NCI-H2227 treated with DMSO at 0.1 percent for 48 hours (cell line): ENCODE data around the gene TACR1.

Source experiments
- DNase-seq: peaks from one replicate; lab custom pipeline; 2025; lab: John Stamatoyannopoulos, UW

The TACR1 gene

GRCh38 chr2:75047189-75047991, 151.9 kb downstream of the TACR1 start:
- no peak for DNase-seq

GRCh38 chr2:75045526-75046050, 153.7 kb downstream of the TACR1 start:
- DNase-seq = no peak

DNA sequence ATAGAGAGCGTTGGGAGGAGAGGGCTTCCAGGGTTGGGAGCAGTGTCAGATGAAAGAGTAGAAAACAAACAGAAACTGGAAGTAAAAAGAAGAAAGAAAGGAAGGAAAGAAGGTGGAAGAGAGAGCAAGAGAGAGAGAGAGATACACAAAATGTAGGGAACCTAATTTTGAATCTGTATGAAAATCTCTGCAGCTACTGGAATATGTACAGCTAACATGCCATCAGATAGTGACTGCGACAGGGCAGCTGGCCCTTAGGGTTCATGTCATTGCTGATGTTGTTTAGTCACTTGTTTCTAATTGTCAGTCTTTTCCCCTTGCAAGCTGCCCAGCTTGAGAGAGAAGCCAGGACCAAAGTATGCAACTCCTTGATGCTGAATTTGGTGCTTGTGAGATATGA, 155.0 kb downstream of the TACR1 start:
- DNase-seq = no peak

GRCh38 chr2:75042823-75043222, 156.5 kb downstream of the TACR1 start:
- DNase-seq = no peak

DNA sequence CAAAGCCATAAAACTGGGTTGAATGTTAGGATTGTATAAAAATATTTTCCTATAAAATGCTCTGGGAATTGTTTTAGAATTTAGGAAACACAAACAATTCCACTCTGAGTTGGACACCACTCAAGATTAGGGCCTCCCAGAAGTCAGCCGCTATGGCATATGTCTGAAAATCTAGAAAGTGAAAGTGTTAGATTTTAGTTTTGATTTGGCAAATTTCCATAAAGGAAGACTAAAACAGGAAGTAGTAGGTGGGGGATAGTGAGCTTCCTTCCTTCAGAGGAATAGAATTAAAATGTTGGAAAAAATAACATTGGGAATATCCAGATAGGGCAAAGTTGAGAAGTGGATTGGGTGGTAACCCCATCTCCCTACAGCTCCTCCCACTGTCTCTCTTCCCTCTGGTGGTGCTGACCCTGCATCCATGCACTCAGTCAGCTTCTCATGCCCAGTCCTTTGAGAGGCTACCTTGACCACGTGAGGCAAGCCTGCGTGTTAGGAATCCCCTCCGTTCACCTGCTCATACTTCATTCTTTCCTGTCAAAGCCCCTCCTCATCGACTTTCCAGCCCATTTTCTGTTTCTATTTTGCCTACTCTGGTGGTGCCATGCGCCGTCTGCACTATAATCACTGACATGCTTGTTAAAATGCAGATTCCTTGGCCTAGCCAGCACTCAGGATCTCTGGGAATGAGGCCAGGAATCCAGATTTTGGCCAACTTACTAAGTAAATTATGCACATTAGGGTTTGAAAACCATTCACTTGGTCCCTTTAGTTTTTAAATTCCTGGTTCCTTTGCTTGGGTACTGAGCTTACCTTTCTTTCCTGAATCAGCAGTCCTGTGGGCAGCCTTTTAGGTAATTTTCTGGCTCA, 157.4 kb downstream of the TACR1 start:
- no peak for DNase-seq

DNA sequence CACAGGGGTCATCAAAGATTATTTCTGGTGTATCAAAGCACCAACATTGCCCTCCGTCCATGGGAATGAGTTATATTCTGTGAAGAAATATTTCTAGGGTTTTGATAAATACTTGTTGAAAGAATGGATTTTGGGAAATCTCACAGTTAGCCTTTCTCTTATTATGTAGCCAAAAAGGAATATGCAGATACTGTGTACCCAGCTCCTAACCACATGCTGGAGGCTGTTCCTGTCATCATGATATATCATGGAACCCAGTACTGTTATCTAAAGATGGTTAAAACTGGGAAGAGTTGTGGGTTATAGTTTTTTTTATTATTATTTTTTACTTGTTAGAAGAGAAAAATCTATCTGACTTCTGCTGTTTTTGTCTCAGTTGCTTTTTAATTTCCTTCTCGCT, 158.1 kb downstream of the TACR1 start:
- DNase-seq = no peak

DNA sequence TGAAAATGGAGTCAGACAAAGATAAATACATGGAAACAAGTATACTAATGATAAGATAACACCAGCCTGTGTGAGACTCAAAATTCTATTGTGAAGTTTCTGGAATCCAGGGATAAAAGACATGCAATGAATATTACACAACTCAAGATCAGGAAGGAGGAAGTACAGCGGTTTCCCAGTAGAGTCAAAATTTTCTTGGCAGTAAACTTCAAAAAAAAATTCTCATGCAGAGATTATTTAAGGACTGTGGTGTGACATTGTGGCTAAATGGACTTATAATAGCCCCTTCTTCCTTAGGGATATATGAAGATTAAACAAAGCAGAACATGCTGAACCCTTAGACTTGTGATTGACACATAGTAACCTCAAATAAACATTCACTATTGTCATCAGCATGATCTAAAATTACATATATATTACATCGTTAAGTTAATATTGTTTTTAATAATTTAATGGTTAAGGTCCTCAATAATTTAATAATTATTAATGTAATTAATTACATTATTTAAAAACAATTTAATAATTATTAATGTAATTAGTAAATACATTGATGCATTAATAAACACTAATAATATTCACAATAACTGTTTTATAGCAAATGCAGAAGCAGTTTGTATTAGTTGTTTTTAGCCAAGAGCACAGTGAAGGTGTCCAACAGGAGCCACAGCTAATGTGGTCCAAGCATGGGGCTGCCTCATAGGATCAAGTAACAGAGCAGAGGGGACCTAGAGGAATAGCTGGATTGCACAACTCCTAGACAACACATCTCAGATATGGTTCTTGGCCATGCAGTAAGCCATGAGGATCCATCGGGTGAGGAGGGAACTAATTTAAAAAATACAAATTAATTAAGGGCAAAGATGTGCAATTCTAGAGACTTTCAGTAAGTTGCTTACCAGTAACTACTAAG, 163.6 kb downstream of the TACR1 start:
- DNase-seq = no peak

DNA sequence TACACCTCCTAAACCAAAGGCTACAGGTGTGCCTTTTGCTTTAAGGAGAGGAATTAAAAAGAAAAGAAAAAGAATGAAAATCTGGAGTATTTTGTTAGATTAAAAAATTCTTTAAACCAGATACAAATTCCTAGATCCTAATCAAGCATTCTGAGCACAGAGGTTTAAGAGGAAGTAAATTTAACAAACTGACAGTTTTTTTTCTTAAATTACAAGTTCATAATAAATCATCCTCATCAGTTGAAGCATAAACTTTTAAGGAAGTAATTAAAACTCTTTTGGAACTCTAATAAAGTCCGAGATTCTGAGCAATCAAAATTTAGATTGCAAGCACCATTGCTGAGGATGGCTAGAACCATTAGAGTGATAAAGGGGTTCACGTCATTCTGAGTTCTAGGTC, 165.8 kb downstream of the TACR1 start:
- no peak for DNase-seq

DNA sequence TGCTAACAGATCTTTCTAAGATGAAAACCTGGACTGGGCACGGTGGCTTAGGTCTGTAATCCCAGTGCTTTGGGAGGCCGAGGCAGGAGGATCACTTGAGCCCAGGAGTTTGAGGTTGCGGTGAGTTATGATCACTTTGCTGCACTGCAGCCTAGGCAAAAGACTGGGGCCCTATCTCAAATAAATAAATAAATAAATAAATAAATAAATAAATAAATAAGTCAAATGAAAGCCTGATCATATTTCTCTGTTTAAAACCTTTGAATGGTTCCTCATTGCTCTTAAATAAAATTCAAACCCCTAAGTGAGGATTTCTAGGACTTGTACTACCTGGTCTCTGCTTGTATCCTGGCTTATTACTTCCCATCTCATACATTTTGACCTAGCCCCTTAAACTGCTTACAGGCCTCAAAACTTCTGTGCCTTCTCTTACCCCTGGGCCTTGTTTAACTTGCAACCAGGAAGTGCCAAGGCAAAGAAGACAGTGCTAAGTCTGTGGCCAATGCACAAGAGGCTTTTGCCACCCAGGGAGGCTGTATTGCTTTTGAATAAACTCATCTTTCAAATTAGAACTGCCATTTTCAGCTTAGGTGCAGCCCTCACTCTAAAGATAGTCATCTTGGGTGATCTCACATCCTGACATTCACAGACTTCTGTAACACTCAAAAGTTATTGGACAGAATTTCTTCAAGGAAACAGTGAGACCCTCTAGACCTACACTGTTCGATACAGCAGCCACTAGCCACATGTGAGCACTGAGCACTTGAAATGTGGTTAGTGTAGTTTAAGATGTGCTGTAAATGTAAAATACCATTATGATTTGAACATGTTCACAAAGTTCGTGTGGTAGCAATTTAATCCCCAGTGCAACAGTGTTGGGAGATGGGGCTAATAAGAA, 167.2 kb downstream of the TACR1 start:
- no peak for DNase-seq

DNA sequence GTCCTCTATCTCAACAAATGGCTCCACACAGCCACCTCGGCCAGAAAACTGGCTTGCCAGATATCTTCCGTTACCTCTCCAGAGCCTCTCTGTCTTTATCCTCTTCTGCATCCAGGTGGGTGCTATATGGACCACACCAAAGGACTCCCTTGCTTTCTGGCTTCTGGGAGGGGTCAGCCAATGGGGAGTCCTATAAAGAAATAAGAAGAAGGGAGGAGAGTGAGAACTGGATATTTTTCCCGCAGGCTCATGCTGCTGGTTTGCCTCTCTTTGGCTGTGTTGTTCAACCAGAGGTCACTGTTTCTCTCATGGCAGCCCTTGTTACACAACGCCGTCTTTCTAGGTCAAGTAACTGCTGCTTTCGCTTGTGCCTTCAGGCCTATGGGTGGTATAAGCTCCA, 168.1 kb downstream of the TACR1 start:
- DNase-seq = no peak

GRCh38 chr2:75030218-75031009, 168.9 kb downstream of the TACR1 start:
- DNase-seq = no peak

DNA sequence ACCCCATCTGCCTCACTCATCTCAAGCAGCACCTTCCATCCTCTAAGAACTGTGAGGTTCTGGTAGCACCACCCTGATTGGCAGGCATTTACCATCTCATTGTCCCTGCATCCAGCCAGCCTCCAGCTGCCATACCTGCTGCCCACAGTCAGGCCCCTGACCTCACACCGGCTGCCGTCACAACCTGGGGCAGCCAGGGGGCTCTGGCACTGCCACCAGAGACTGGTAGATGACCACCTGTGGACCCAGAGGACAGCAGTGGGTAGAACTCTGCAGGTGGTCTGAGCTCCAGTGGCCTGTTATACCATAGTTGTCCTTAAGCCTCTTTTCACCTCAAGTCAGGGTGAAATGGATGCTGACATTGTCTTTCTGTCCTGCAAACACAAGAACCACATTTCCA, 171.4 kb downstream of the TACR1 start:
- no peak for DNase-seq

DNA sequence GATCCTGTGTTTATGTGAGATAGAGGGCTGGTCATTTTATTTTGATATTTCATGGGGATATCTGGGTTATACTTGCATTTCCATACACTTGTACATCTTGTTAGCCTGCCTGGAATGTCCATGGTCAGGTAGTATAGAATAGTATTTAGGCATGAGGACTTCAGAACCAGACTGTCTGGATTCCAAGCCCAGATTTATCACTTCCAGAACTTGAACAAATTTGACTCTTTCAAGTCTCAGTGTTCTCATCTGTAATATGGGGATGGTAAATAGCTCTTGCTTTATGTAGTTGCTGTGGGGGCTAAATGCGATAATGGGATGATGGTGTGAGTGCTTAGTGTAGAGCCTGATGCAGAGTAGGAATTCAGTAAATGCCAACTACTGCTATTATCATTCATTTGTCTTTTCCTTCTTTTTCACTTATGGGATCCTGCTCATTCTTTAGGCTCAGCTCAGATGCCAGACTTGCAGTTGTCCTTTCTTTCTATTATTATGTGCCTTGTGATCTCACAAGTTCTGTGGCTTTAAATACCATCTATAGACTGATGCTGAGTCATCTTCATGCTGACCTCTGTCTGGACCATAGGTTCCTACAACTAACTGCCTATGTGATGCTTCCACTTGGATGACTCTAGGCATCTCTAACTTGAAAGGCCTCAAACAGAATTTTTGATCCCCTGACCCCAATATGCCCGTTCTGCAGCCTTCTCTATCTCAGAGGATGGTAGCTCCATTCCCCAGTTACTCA, 173.5 kb downstream of the TACR1 start:
- DNase-seq = no peak

DNA sequence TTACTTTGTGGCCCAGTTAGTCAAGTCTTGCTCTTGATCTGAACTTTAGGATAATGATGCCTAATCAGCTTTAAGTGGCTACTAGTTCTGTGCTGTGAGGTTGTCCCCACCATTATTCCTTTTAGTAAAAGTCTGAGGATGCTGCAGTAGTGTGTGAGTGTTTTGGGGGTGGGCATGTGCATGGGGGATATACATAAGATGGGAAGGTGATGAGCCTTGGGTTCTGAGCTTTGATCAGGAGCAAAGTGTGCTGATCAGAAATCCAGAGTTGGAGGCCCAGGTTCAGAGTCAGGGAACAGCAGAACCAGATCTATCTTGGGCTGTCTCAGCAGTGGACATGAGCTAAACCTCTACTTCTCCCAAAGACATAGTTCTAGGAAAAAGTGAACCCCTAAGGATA, 174.1 kb downstream of the TACR1 start:
- DNase-seq = no peak

DNA sequence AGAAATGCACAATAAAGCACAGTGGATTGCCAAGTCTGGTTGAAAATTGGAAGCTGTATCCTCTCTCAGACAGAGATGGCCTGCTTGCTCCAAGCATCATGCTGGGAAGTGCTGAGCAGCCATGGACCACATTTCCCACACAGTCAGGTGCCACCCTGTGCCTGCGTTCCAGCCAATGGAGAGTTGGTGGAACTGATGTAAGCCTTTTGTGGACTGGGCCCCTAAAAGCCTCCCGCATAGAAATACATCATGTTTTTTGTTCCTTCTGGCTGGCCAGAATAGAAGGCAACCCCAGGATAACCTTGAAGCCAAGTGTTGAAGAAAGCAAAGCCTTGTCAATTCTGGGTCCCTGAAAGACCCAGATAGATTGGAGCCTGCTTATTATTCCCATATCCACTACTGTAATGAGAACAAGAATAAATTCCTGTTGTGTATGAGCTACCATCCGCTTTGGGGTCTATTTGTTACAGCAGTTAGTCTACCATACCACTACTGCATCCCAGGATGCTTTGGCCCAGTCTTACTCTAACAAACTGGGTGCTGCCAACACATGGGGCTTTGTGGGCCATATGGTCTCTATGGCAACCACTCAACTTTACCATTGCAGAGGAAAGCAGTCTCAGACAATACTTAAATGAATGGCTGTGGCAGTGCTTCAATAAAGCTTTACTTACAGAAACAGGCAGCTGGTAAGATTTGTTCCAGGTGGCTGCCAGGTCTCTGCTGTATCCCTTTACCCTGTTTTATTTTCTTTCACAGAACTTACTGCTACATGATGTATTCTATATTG, 175.5 kb downstream of the TACR1 start:
- no peak for DNase-seq

GRCh38 chr2:75022516-75022915, 176.8 kb downstream of the TACR1 start:
- no peak for DNase-seq

DNA sequence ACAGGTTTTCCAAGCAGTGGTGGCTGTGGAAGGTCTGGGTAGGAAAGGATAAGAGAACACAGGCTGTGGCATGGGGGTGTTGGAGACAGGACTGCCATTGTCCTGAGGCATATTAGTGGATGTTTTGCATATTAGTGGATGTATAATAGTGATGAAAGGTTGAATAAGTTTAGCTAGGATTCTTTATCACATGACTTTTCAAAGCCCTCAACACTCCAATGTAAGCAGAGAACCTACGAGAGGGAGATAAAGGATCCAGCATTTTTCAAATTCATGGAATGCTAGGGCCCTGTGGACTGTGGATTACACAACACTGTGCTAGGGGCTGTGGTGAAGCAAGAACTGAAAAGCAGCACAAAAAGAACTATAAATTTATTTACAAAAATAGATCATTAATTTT, 177.6 kb downstream of the TACR1 start:
- DNase-seq = no peak

GRCh38 chr2:75020476-75020875, 178.8 kb downstream of the TACR1 start:
- DNase-seq = no peak

GRCh38 chr2:75019790-75020189, 179.5 kb downstream of the TACR1 start:
- no peak for DNase-seq
